ENCODE data around the gene CLEC4F. TPM values are rescaled to one million over a fixed set of nuclear protein-coding genes. Genes with fewer than 3 reads are reported as not detected.

CLEC4F gene
- total RNA-seq, 1 experiment from 2014 or later: not detected

- no peaks in the 10 kb centered on the region for H4K20me1 ChIP-seq (ENCODE audit: insufficient read depth)
- no peaks in the 10 kb centered on the region for H3K36me3 ChIP-seq (ENCODE audit: low read depth)
- no peak overlapping the region for H3K4me3 ChIP-seq
- no peak overlapping the region for H2AFZ ChIP-seq
- no TSS peak for BruUV-seq (replicated peaks)
- ChIA-PET POLR2A (ENCODE audit: unreplicated experiment) (no interaction called here), CTCF (no interaction called here)
- no peaks in the 10 kb centered on the region for H3F3A ChIP-seq (ENCODE audit: insufficient read depth, low read depth)
- intact Hi-C loops (cut with micrococcal nuclease; ENCODE audit: unreplicated experiment): no loop called here
- H3K27me3 ChIP-seq (ENCODE audit: insufficient read depth, low read depth): peaks cover 47% of the 10 kb centered on the region
- H3K9me3 ChIP-seq (ENCODE audit: insufficient read depth, low read depth): no peaks in the 10 kb centered on the region
- H3K4me2 ChIP-seq: no peak overlapping the region
- no peaks in the 10 kb centered on the region for H3K79me2 ChIP-seq (ENCODE audit: low read depth)
- no peak for TF ChIP-seq EZH2 (IDR thresholded peaks at IDR 0.05; ENCODE audit: low read depth)
- TF ChIP-seq, protein P1, sequence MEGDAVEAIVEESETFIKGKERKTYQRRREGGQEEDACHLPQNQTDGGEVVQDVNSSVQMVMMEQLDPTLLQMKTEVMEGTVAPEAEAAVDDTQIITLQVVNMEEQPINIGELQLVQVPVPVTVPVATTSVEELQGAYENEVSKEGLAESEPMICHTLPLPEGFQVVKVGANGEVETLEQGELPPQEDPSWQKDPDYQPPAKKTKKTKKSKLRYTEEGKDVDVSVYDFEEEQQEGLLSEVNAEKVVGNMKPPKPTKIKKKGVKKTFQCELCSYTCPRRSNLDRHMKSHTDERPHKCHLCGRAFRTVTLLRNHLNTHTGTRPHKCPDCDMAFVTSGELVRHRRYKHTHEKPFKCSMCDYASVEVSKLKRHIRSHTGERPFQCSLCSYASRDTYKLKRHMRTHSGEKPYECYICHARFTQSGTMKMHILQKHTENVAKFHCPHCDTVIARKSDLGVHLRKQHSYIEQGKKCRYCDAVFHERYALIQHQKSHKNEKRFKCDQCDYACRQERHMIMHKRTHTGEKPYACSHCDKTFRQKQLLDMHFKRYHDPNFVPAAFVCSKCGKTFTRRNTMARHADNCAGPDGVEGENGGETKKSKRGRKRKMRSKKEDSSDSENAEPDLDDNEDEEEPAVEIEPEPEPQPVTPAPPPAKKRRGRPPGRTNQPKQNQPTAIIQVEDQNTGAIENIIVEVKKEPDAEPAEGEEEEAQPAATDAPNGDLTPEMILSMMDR (conservative IDR thresholded peaks at IDR 0.05): no peak
- no peaks in the 10 kb centered on the region for H3K4me1 ChIP-seq (replicated peaks; ENCODE audit: insufficient read depth)
- no peak overlapping the region for H3K27ac ChIP-seq
- no peaks in the 10 kb centered on the region for H3K9me2 ChIP-seq (ENCODE audit: insufficient read depth)
- DNase-seq: no peak
Observed at GRCh38 chr2:70797506-70797905, 22.9 kb downstream of the CLEC4F start.

GRCh38 chr2:70796262-70796661 is 24.1 kb downstream of the CLEC4F start:
- Histone ChIP-seq H3K27me3 (ENCODE audit: insufficient read depth, low read depth) (peaks cover 38% of the 10 kb centered on the region), H3K9me3 (ENCODE audit: insufficient read depth, low read depth) (no peaks in the 10 kb centered on the region), H3F3A (ENCODE audit: insufficient read depth, low read depth) (no peaks in the 10 kb centered on the region), H3K4me2 (no peak overlapping the region), H3K27ac (no peak overlapping the region), H3K9me2 (ENCODE audit: insufficient read depth) (no peaks in the 10 kb centered on the region), H3K4me1 (replicated peaks; ENCODE audit: insufficient read depth) (no peaks in the 10 kb centered on the region), H3K36me3 (ENCODE audit: low read depth) (no peaks in the 10 kb centered on the region), H2AFZ (no peak overlapping the region), H4K20me1 (ENCODE audit: insufficient read depth) (no peaks in the 10 kb centered on the region), H3K79me2 (ENCODE audit: low read depth) (no peaks in the 10 kb centered on the region), H3K4me3 (no peak overlapping the region)
- POLR2A ChIA-PET (ENCODE audit: unreplicated experiment): no interaction called here
- no peak for DNase-seq
- no TSS peak for BruUV-seq (replicated peaks)
- TF ChIP-seq, protein P1 (conservative IDR thresholded peaks at IDR 0.05): no peak
- TF ChIP-seq EZH2 (IDR thresholded peaks at IDR 0.05; ENCODE audit: low read depth): no peak
- CTCF ChIA-PET: interaction anchor here (0.6 kb wide), 1 partner anchor 27 kb away, joined by 3 read pairs; no protein-coding TSS in a partner anchor
- intact Hi-C loops (cut with micrococcal nuclease; ENCODE audit: unreplicated experiment): no loop called here

- no peaks in the 10 kb centered on the region for H3K9me3 ChIP-seq (ENCODE audit: insufficient read depth, low read depth)
- no peak for TF ChIP-seq EZH2 (IDR thresholded peaks at IDR 0.05; ENCODE audit: low read depth)
- TF ChIP-seq, protein P1 (conservative IDR thresholded peaks at IDR 0.05): no peak
- intact Hi-C loops (cut with micrococcal nuclease; ENCODE audit: unreplicated experiment): no loop called here
Observed at GRCh38 chr2:70795164-70795995, 25.0 kb downstream of the CLEC4F start.

More at GRCh38 chr2:70795164-70795995, 25.0 kb downstream of the CLEC4F start:
- H3K4me3 ChIP-seq: no peak overlapping the region
- peaks cover 30% of the 10 kb centered on the region for H3K27me3 ChIP-seq (ENCODE audit: insufficient read depth, low read depth)
- no peak overlapping the region for H2AFZ ChIP-seq
- no peak overlapping the region for H3K27ac ChIP-seq
- ChIA-PET POLR2A (ENCODE audit: unreplicated experiment) (no interaction called here), CTCF (no interaction called here)
- H4K20me1 ChIP-seq (ENCODE audit: insufficient read depth): no peaks in the 10 kb centered on the region
- DNase-seq: no peak
- H3K79me2 ChIP-seq (ENCODE audit: low read depth): no peaks in the 10 kb centered on the region
- BruUV-seq (replicated peaks): no TSS peak
- no peaks in the 10 kb centered on the region for H3F3A ChIP-seq (ENCODE audit: insufficient read depth, low read depth)
- no peaks in the 10 kb centered on the region for H3K4me1 ChIP-seq (replicated peaks; ENCODE audit: insufficient read depth)
- no peaks in the 10 kb centered on the region for H3K9me2 ChIP-seq (ENCODE audit: insufficient read depth)
- H3K36me3 ChIP-seq (ENCODE audit: low read depth): no peaks in the 10 kb centered on the region
- H3K4me2 ChIP-seq: no peak overlapping the region

Data from PC-9 (cell line).